AG09319 (cell line): ENCODE data around the gene ITGAE.

Experiments used
- DNase-seq: peaks from one replicate; pipeline ENCODE4 v3.0.0-alpha.2; 2010; ENCODE audit warnings: low read depth; ENCODE audit errors: extremely low read depth
- TF ChIP-seq, protein P1 (sequence below): IDR thresholded peaks from 2 replicates; pipeline ENCODE4 v1.5.1; 2011; ENCODE audit warnings: low read depth, mild to moderate bottlenecking, inconsistent platforms, low read length, moderate library complexity

Gene ITGAE

DNA sequence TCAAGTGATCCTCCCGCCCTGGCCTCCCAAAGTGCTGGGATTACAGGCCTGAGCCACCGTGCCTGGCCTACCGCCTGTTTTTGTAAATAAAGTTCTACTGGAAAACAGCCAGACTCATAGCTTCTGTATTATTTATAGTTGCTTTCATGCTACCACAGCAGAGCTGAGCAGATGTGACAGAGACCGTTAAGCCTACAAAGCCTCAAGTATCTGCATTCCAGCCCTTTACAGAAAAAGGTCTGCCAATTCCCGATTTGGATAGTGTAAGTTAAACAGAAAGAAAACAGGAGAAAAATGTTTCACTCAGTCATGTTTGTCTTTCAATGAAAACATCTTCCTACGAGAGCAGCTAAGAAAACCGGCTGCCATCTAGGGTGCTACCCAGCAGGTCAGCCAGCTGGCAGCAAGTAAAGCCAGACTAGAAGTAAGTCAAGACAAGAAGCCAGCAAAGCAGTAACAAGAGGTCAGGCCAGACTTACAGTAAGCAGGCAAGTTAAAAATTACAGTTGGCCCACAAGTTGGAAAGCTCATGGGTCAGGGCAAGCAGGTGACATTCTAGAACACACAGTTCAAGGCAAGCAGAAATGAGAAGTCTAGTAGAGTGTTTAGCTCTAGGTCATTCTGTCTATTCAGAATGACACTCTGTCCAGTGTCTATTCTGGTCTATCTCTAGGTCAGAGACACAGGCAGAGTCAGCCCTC is 27.3 kb upstream of the ITGAE start:
- DNase-seq: peak; percentile 7
- TF ChIP-seq, protein P1, sequence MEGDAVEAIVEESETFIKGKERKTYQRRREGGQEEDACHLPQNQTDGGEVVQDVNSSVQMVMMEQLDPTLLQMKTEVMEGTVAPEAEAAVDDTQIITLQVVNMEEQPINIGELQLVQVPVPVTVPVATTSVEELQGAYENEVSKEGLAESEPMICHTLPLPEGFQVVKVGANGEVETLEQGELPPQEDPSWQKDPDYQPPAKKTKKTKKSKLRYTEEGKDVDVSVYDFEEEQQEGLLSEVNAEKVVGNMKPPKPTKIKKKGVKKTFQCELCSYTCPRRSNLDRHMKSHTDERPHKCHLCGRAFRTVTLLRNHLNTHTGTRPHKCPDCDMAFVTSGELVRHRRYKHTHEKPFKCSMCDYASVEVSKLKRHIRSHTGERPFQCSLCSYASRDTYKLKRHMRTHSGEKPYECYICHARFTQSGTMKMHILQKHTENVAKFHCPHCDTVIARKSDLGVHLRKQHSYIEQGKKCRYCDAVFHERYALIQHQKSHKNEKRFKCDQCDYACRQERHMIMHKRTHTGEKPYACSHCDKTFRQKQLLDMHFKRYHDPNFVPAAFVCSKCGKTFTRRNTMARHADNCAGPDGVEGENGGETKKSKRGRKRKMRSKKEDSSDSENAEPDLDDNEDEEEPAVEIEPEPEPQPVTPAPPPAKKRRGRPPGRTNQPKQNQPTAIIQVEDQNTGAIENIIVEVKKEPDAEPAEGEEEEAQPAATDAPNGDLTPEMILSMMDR: no peak

DNA sequence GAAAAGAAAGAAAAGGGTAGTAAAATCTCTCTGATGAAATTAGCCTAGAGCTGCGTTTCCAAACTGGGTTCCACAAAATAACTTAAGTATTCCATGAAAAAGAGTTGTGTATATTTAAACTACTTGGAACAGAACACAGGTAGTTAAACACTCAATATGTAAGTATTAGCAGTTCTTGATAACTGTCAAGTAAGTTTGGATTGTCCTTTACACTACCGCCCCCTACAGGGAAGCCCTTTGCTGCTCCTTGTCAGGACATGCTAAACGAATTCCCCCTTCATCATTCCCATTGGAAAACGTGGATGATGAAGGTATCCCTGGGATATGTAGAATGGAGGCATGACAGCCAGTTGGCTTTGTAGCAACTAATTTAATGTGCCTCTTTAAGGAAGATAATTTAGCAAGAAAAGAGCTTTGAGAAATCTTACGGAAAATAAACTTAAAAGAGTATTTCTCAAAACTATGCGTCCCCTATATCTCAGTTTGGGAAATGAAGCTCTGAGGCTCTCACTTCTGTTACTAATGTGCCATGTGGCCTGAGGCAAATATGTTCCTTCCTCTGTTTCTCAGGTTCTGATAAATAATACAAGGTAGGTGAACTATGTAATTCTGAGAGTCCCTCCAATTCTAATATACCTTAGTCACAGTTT is 26.3 kb upstream of the ITGAE start:
- DNase-seq: no peak
- TF ChIP-seq, protein P1: peak; percentile 72

DNA sequence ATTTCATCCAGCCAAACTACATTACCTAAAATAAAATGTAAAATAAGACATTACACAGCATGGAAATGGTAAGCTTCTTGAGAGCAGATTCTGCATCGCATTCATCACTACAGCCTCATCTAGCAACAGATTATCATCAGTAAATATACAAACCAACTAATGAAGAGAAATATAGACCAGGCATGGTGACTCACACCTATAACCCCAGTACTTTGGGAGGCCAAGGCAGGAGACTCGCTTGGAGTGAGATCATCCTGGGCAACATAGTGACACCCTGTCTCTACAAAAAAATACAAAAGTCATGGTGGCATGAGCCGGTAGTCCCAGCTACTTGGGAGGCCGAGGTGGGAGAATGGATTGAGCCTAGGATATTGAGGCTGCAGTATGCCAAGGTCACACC is 25.2 kb upstream of the ITGAE start:
- TF ChIP-seq, protein P1: no peak
- DNase-seq: no peak

DNA sequence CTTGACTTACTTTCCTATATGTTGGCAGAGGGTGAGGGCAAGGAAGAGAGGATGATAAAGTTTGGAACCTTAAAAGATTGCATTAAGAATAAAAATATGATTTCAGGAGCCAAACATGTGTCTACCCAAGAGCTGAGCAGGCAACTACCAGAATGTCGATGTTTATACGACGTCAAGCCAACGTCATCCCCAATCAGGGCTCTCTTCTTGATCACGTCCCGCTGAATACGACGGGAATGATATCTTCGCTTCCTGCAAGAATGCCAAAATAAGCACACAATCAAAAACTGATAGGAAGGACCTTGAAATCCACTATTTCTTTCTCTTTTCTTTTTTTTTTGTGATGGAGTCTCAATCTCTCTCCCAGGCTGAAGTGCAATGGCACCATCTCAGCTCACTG is 20.1 kb upstream of the ITGAE start:
- no peak for DNase-seq
- TF ChIP-seq, protein P1: no peak

DNA sequence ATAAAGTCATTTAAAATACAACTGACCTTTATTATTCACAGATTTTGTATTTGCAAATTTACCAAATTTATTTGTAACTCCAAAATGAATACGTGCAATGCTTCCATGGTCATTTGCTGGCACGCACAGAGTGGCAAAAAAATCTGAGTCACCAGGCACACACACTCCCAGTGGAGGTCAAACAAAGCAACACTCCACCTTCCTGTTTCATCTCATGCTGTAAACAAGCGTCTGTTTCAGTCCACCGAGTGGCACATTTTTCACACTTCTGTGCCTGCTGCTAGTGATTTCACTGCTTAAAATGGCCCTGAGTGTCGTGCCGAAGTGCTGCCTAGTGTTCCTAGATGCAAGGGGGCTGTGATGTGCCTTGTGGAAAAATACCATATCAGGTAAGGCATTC is 17.8 kb upstream of the ITGAE start:
- DNase-seq: no peak
- TF ChIP-seq, protein P1: no peak

DNA sequence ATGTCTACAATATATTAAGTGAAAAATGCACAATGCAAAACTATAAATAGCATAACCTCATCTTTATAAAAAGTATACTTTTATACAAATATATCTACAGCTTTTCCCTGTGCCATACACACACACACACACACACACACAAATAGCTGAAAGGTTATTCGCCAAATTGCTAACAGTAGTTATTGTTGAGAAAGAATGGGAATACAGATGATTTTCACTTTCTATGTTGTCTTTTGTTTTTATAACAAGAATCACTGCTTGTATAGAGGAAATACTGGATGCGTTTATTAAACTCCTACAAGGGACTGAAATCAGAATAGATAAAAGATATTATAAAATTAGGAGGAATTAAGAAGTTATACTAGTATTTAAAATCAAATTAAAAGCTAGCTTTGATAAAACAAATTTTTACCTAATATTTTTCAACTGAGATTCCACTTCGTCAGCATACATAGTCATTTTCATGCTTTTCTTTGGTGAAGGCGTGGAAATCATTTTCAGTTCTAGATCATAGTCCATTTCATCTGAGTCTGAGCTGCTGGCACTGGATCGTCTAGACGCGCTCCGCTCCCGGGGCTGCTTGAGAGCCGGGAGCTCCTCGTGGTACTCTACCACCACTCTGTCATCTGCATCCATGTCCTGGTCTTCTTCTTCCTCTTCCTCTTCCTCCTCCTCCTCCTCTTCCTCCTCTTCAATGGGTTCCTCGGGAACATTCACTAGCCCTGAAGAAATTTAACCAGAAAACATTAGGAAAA is 17.0 kb upstream of the ITGAE start:
- no peak for DNase-seq
- TF ChIP-seq, protein P1: no peak

DNA sequence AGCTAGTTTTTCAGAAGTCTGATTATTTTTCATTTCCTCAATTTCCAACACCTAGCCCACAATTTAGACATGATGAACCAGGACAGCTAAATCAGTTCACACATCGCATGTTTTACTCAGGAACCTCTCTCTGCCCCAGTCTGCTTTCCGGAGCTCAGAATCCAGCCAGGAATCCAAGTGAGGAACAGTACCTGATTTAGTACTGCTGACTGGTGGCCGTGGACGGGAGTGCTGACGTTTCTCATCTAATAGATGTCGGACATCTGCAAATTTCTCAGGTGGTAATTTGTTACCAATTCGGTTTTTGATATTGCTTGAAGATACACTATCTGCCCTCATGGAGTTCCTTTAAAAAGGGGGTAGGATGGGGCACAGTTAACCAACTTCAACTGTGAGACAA is 14.9 kb upstream of the ITGAE start:
- TF ChIP-seq, protein P1: no peak
- no peak for DNase-seq
